Hepatocyte (in vitro differentiated cells): ENCODE data around the gene GUCA1A.

Experiments used
- CTCF ChIP-seq: fragments of 200-600 bp; sonication (generic); IDR thresholded peaks from 2 replicates; pipeline ENCODE4 v1.5.1; 2016; ENCODE audit warnings: antibody characterized with exemption, mild to moderate bottlenecking; ENCODE audit not compliant: poor library complexity
- EZH2 ChIP-seq: fragments of 200-600 bp; sonication (generic); IDR thresholded peaks from 2 replicates; pipeline ENCODE4 v1.6.1; 2016; ENCODE audit warnings: antibody characterized with exemption, mild to moderate bottlenecking, borderline replicate concordance
- EZH2phosphoT487 ChIP-seq: fragments of 200-600 bp; sonication (generic); IDR thresholded peaks from one replicate; pipeline ENCODE4 v1.6.1; 2018; ENCODE audit warnings: antibody characterized with exemption, mild to moderate bottlenecking, low read depth, moderate library complexity; ENCODE audit not compliant: unreplicated experiment, severe bottlenecking

- TF ChIP-seq CTCF (no peak), EZH2 (no peak), EZH2phosphoT487 (no peak)
These were observed 12.4 kb downstream of the GUCA1A start for GRCh38 chr6:42185597-42185996.
